MM.1S (cell line): Measurements from ENCODE around the gene FAM107B.

ENCODE experiments used
- DNase-seq: peaks from one replicate; pipeline ENCODE4 v3.0.0-alpha.2; 2015
- H2AFZ ChIP-seq: fragments of 300-600 bp; sonication (generic); 2 replicates; pipeline ENCODE4 v1.6.0; 2016; ENCODE audit warnings: antibody characterized with exemption, low read length
- H3F3A ChIP-seq: fragments of 300-600 bp; sonication (generic); 2 replicates; pipeline ENCODE4 v1.6.1; 2016; ENCODE audit warnings: mild to moderate bottlenecking, antibody characterized with exemption, low read length, moderate library complexity, mixed read lengths; ENCODE audit not compliant: insufficient read depth
- H3K27ac ChIP-seq: fragments of 300-600 bp; sonication (generic); 2 replicates; pipeline ENCODE4 v1.5.1; 2016; ENCODE audit warnings: mild to moderate bottlenecking, low read length
- H3K27me3 ChIP-seq: fragments of 300-600 bp; sonication (generic); replicated peaks from 2 replicates; pipeline ENCODE4 v1.6.0; 2016; ENCODE audit warnings: low read length; ENCODE audit not compliant: insufficient read depth
- H3K36me3 ChIP-seq: fragments of 300-600 bp; sonication (generic); replicated peaks from 2 replicates; pipeline ENCODE4 v1.6.1; 2016; ENCODE audit warnings: mild to moderate bottlenecking, low read length, mixed read lengths; ENCODE audit not compliant: insufficient read depth
- H3K4me1 ChIP-seq: fragments of 300-600 bp; sonication (generic); 2 replicates; pipeline ENCODE4 v1.6.1; 2016; ENCODE audit warnings: low read length, mixed read lengths
- H3K4me2 ChIP-seq: fragments of 300-600 bp; sonication (generic); 2 replicates; pipeline ENCODE4 v1.6.0; 2016; ENCODE audit warnings: low read depth, low read length
- H3K4me3 ChIP-seq: fragments of 300-600 bp; sonication (generic); 2 replicates; pipeline ENCODE4 v1.5.1; 2016; ENCODE audit warnings: low read length, mixed read lengths
- H3K79me2 ChIP-seq: fragments of 300-600 bp; sonication (generic); 2 replicates; pipeline ENCODE4 v1.6.1; 2016; ENCODE audit warnings: mixed run types, low read length, mixed read lengths
- H3K9ac ChIP-seq: fragments of 300-600 bp; sonication (generic); 2 replicates; pipeline ENCODE4 v1.6.1; 2016; ENCODE audit warnings: low read length, mixed read lengths
- H3K9me2 ChIP-seq: fragments of 300-600 bp; sonication (generic); replicated peaks from 2 replicates; pipeline ENCODE4 v1.6.1; 2016; ENCODE audit warnings: mild to moderate bottlenecking, low read length, mixed read lengths; ENCODE audit not compliant: insufficient read depth
- H3K9me3 ChIP-seq: fragments of 300-600 bp; sonication (generic); replicated peaks from 2 replicates; pipeline ENCODE4 v1.6.1; 2016; ENCODE audit warnings: mild to moderate bottlenecking, low read length, mixed read lengths; ENCODE audit not compliant: insufficient read depth
- H4K20me1 ChIP-seq: fragments of 300-600 bp; sonication (generic); 2 replicates; pipeline ENCODE4 v1.6.1; 2016; ENCODE audit warnings: mild to moderate bottlenecking, low read length, moderate library complexity, mixed read lengths; ENCODE audit not compliant: insufficient read depth
- CTCF ChIP-seq: fragments of 300-600 bp; sonication (generic); IDR thresholded peaks from 2 replicates; pipeline ENCODE4 v1.5.1; 2016; ENCODE audit warnings: antibody characterized with exemption, low read length, mixed read lengths
- EZH2 ChIP-seq: fragments of 300-600 bp; sonication (generic); optimal IDR thresholded peaks from 2 replicates; pipeline ENCODE3; 2017; ENCODE audit warnings: low read depth, mild to moderate bottlenecking, antibody characterized with exemption, low read length, mixed read lengths
- EZH2phosphoT487 ChIP-seq: fragments of 300-600 bp; sonication (generic); IDR thresholded peaks from 2 replicates; pipeline ENCODE4 v1.6.1; 2018; ENCODE audit warnings: antibody characterized with exemption, low read length

The FAM107B gene

GRCh38 chr10:14608381-14609001 lies 166.2 kb downstream of the FAM107B start:
- Histone ChIP-seq H4K20me1 (no peaks in the 10 kb centered on the region), H3K9me2 (no peaks in the 10 kb centered on the region), H3K9ac (no peak overlapping the region), H3K36me3 (no peaks in the 10 kb centered on the region), H3K4me1 (peaks cover 8% of the 10 kb centered on the region), H3K4me2 (no peak overlapping the region), H3K4me3 (no peak overlapping the region), H3K27me3 (0 out of 2 replicates have a peak, but pooled peaks cover 4% of the 10 kb centered on the region), H3K27ac (no peak overlapping the region), H2AFZ (no peak overlapping the region), H3F3A (no peaks in the 10 kb centered on the region), H3K9me3 (no peaks in the 10 kb centered on the region), H3K79me2 (peaks cover 2% of the 10 kb centered on the region)
- TF ChIP-seq EZH2phosphoT487, result no peak
- no peak for TF ChIP-seq EZH2
- TF ChIP-seq CTCF, result no peak
- peak; percentile 6 for DNase-seq

GRCh38 chr10:14606633-14607032 lies 168.1 kb downstream of the FAM107B start:
- Histone ChIP-seq H3K4me1 (peaks cover 11% of the 10 kb centered on the region), H3K27ac (no peak overlapping the region)

GRCh38 chr10:14605231-14605925 lies 169.3 kb downstream of the FAM107B start:
- H3K4me1 ChIP-seq, result peaks cover 18% of the 10 kb centered on the region

More at GRCh38 chr10:14606633-14607032, 168.1 kb downstream of the FAM107B start:
- H3F3A ChIP-seq, result 0 out of 2 replicates have a peak, but pooled peaks cover 13% of the 10 kb centered on the region
- H3K36me3 ChIP-seq, result no peaks in the 10 kb centered on the region
- H3K4me3 ChIP-seq, result no peak overlapping the region
- TF ChIP-seq CTCF (no peak), EZH2phosphoT487 (no peak), EZH2 (no peak)
- H3K79me2 ChIP-seq, result peaks cover 20% of the 10 kb centered on the region
- no peak overlapping the region for H3K4me2 ChIP-seq
- DNase-seq, result peak; percentile 3
- no peak overlapping the region for H3K9ac ChIP-seq
- H3K9me3 ChIP-seq, result no peaks in the 10 kb centered on the region
- no peaks in the 10 kb centered on the region for H4K20me1 ChIP-seq
- H3K27me3 ChIP-seq, result 0 out of 2 replicates have a peak, but pooled peaks cover 4% of the 10 kb centered on the region
- H2AFZ ChIP-seq, result no peak overlapping the region
- H3K9me2 ChIP-seq, result no peaks in the 10 kb centered on the region

More at GRCh38 chr10:14605231-14605925, 169.3 kb downstream of the FAM107B start:
- Histone ChIP-seq H3K27me3 (0 out of 2 replicates have a peak, but pooled peaks cover 4% of the 10 kb centered on the region), H3K9me3 (no peaks in the 10 kb centered on the region), H3K79me2 (peaks cover 33% of the 10 kb centered on the region), H4K20me1 (no peaks in the 10 kb centered on the region), H3F3A (0 out of 2 replicates have a peak, but pooled peaks cover 13% of the 10 kb centered on the region), H3K9me2 (no peaks in the 10 kb centered on the region), H3K36me3 (0 out of 2 replicates have a peak, but pooled peaks cover 5% of the 10 kb centered on the region), H2AFZ (no peak overlapping the region), H3K27ac (no peak overlapping the region), H3K9ac (no peak overlapping the region), H3K4me2 (no peak overlapping the region), H3K4me3 (no peak overlapping the region)
- TF ChIP-seq CTCF (no peak), EZH2phosphoT487 (no peak), EZH2 (no peak)
- DNase-seq, result peak; percentile 6
